ENCODE data around the gene ALAD.

ALAD gene

DNA sequence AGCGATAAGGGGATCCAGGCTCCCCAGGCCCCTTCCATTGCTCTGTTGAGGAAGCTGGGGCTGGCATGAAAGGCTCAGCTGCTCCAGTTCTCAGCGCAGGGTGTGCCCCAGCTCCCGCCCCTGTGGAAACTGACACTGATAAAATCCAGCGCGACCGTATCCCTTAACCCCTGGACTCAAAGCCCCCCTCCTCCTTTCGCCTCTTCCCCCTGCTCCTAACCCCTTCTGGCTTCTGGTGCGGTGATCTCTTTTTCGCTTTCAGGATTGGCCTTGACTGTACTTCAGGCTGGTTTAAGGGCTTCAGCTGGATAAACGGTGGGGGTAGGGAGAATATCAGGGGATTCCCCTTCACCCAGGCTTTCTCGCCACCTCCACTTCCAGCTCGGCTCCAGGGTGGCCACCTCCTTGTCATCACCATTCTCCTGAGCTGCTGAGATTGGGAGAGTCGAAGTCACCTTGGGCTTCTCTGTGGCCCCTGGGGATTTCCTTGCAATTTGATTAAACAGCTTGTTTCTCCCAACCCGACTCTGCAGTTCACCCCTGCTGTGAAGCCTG lies 50.9 kb downstream of the ALAD start:
- peaks cover 0 to 20% (median 17%) of the 10 kb centered on the region in 5 donors for H3K27me3 ChIP-seq (ENCODE audit: control insufficient read depth in 5 of 5, insufficient read depth in 4 of 5, low read length in 5 of 5)
- H3K4me1 ChIP-seq (ENCODE audit: control insufficient read depth in 5 of 5, insufficient read depth in 5 of 5, low read length in 5 of 5), result peaks cover 2 to 15% (median 10%) of the 10 kb centered on the region in 5 donors
- H3K9ac ChIP-seq (ENCODE audit: low read length in 5 of 5), result peak overlapping the region in 1 of 5 donors; percentile 30
- H3K36me3 ChIP-seq (ENCODE audit: control insufficient read depth in 5 of 5, insufficient read depth in 5 of 5, low read length in 5 of 5), result no peaks in the 10 kb centered on the region
- H3K4me3 ChIP-seq (ENCODE audit: low read depth in 1 of 5, low read length in 5 of 5), result peak overlapping the region; percentile 53 to 70 (median 59)
- no peak overlapping the region for H3K27ac ChIP-seq (ENCODE audit: low read depth, low read length)
- no peaks in the 10 kb centered on the region for H3K9me3 ChIP-seq (ENCODE audit: control insufficient read depth in 5 of 5, low read length in 5 of 5)

DNA sequence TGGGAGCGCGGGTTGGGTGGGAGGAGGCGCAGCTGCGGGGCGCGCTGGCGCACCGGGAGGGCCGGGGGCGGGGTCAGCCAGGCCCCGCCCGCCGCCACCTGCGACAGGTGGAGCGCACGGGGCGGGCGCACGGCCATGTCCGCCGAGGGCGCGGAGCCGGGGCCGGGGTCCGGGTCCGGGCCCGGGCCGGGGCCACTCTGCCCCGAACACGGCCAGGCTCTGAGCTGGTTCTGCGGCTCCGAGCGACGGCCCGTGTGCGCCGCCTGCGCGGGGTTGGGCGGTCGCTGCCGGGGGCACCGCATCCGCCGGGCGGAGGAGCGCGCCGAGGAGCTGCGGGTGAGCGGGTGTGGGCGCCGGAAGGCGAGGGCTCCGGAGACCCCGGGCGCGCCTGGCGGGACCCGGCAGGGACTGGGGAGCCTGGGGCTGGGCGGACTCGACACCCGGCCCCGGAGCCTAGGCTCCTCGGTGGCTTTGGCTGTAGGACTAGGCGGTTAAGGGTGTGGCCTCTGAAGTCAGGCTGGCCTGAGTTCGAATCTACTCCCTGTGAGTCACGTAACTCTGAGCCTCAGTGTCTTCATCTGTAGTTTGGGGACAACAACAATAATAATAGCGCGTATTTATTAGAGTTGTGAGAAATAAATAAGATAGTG lies 51.5 kb downstream of the ALAD start, which contains the start of gene BSPRY:
Gene BSPRY, plus strand, starts transcription at position 97 of the 650 bp plus-strand sequence. Its CDS starts 39 bp downstream, at position 136.
- no peak within 1 kb of the TSS for H3K27ac ChIP-seq (ENCODE audit: low read depth, low read length)
- H3K4me3 ChIP-seq (ENCODE audit: low read depth in 1 of 5, low read length in 5 of 5), result peak within 1 kb of the TSS; percentile 53 to 70 (median 59)
- peak within 1 kb of the TSS in 2 of 5 donors; percentile 20 to 30 for H3K9ac ChIP-seq (ENCODE audit: low read length in 5 of 5)
- no peaks in the 10 kb centered on the region for H3K36me3 ChIP-seq (ENCODE audit: control insufficient read depth in 5 of 5, insufficient read depth in 5 of 5, low read length in 5 of 5)
- peaks cover 0 to 20% (median 17%) of the 10 kb centered on the region in 5 donors for H3K27me3 ChIP-seq (ENCODE audit: control insufficient read depth in 5 of 5, insufficient read depth in 4 of 5, low read length in 5 of 5)
- H3K9me3 ChIP-seq (ENCODE audit: control insufficient read depth in 5 of 5, low read length in 5 of 5), result no peaks in the 10 kb centered on the region
- H3K4me1 ChIP-seq (ENCODE audit: control insufficient read depth in 5 of 5, insufficient read depth in 5 of 5, low read length in 5 of 5), result peaks cover 2 to 15% (median 10%) of the 10 kb centered on the region in 5 donors

GRCh38 chr9:113349066-113349444 lies 52.0 kb downstream of the ALAD start:
- Histone ChIP-seq H3K4me3 (ENCODE audit: low read depth in 1 of 5, low read length in 5 of 5) (peak overlapping the region in 3 of 5 donors; percentile 53 to 70 (median 64)), H3K9ac (ENCODE audit: low read length in 5 of 5) (no peak overlapping the region), H3K36me3 (ENCODE audit: control insufficient read depth in 5 of 5, insufficient read depth in 5 of 5, low read length in 5 of 5) (no peaks in the 10 kb centered on the region), H3K9me3 (ENCODE audit: control insufficient read depth in 5 of 5, low read length in 5 of 5) (no peaks in the 10 kb centered on the region), H3K27me3 (ENCODE audit: control insufficient read depth in 5 of 5, insufficient read depth in 4 of 5, low read length in 5 of 5) (peaks cover 0 to 20% (median 16%) of the 10 kb centered on the region in 5 donors), H3K27ac (ENCODE audit: low read depth, low read length) (no peak overlapping the region), H3K4me1 (ENCODE audit: control insufficient read depth in 5 of 5, insufficient read depth in 5 of 5, low read length in 5 of 5) (peaks cover 2 to 16% (median 12%) of the 10 kb centered on the region in 5 donors)

- H3K4me3 ChIP-seq (ENCODE audit: low read depth in 1 of 5, low read length in 5 of 5), result no peak overlapping the region
- no peaks in the 10 kb centered on the region for H3K36me3 ChIP-seq (ENCODE audit: control insufficient read depth in 5 of 5, insufficient read depth in 5 of 5, low read length in 5 of 5)
- no peak overlapping the region for H3K27ac ChIP-seq (ENCODE audit: low read depth, low read length)
- H3K27me3 ChIP-seq (ENCODE audit: control insufficient read depth in 5 of 5, insufficient read depth in 4 of 5, low read length in 5 of 5), result peaks cover 0 to 20% (median 16%) of the 10 kb centered on the region in 5 donors
- peaks cover 5 to 20% (median 18%) of the 10 kb centered on the region in 5 donors for H3K4me1 ChIP-seq (ENCODE audit: control insufficient read depth in 5 of 5, insufficient read depth in 5 of 5, low read length in 5 of 5)
- H3K9ac ChIP-seq (ENCODE audit: low read length in 5 of 5), result no peak overlapping the region
- H3K9me3 ChIP-seq (ENCODE audit: control insufficient read depth in 5 of 5, low read length in 5 of 5), result no peaks in the 10 kb centered on the region
Observed at GRCh38 chr9:113348437-113348836, 52.6 kb downstream of the ALAD start.

DNA sequence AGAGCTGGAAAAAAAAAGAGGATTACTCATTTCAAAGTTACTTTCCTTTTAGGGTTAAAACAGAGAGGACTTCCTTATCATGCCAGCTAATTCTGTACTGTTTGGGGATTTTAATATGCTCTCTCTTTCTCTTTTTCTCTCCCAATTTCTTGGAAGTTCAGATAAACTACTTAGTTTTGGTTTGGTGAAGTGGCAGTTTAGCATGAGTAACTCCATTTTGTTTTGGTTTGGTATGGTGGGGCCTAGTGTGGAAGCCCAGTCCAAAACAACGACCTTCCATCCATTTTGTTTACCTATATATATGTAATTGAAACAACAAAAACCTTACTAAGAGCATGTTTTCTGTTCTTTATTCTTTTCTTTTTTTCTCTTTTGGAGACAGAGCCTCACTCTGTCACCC lies 55.4 kb downstream of the ALAD start:
- H3K9ac ChIP-seq (ENCODE audit: low read length in 5 of 5), result no peak overlapping the region
- H3K4me1 ChIP-seq (ENCODE audit: control insufficient read depth in 5 of 5, insufficient read depth in 5 of 5, low read length in 5 of 5), result peaks cover 3 to 24% (median 15%) of the 10 kb centered on the region in 5 donors
- no peak overlapping the region for H3K27ac ChIP-seq (ENCODE audit: low read depth, low read length)
- peaks cover 0 to 10% (median 7%) of the 10 kb centered on the region in 5 donors for H3K27me3 ChIP-seq (ENCODE audit: control insufficient read depth in 5 of 5, insufficient read depth in 4 of 5, low read length in 5 of 5)
- no peaks in the 10 kb centered on the region for H3K9me3 ChIP-seq (ENCODE audit: control insufficient read depth in 5 of 5, low read length in 5 of 5)
- H3K4me3 ChIP-seq (ENCODE audit: low read depth in 1 of 5, low read length in 5 of 5), result no peak overlapping the region
- no peaks in the 10 kb centered on the region for H3K36me3 ChIP-seq (ENCODE audit: control insufficient read depth in 5 of 5, insufficient read depth in 5 of 5, low read length in 5 of 5)

- Histone ChIP-seq H3K36me3 (ENCODE audit: control insufficient read depth in 5 of 5, insufficient read depth in 5 of 5, low read length in 5 of 5) (no peaks in the 10 kb centered on the region), H3K27me3 (ENCODE audit: control insufficient read depth in 5 of 5, insufficient read depth in 4 of 5, low read length in 5 of 5) (peaks cover 0 to 6% (median 3%) of the 10 kb centered on the region in 5 donors), H3K9ac (ENCODE audit: low read length in 5 of 5) (no peak overlapping the region), H3K27ac (ENCODE audit: low read depth, low read length) (no peak overlapping the region), H3K4me3 (ENCODE audit: low read depth in 1 of 5, low read length in 5 of 5) (no peak overlapping the region), H3K4me1 (ENCODE audit: control insufficient read depth in 5 of 5, insufficient read depth in 5 of 5, low read length in 5 of 5) (peaks cover 3 to 23% (median 13%) of the 10 kb centered on the region in 5 donors), H3K9me3 (ENCODE audit: control insufficient read depth in 5 of 5, low read length in 5 of 5) (no peaks in the 10 kb centered on the region)
Observed at GRCh38 chr9:113345190-113345589, 55.9 kb downstream of the ALAD start.

GRCh38 chr9:113343732-113344231 lies 57.3 kb downstream of the ALAD start:
- H3K4me3 ChIP-seq (ENCODE audit: low read depth in 1 of 5, low read length in 5 of 5), result no peak overlapping the region
- H3K27me3 ChIP-seq (ENCODE audit: control insufficient read depth in 5 of 5, insufficient read depth in 4 of 5, low read length in 5 of 5), result no peaks in the 10 kb centered on the region
- no peaks in the 10 kb centered on the region for H3K9me3 ChIP-seq (ENCODE audit: control insufficient read depth in 5 of 5, low read length in 5 of 5)
- H3K4me1 ChIP-seq (ENCODE audit: control insufficient read depth in 5 of 5, insufficient read depth in 5 of 5, low read length in 5 of 5), result peaks cover 5 to 26% (median 15%) of the 10 kb centered on the region in 5 donors
- H3K9ac ChIP-seq (ENCODE audit: low read length in 5 of 5), result peak overlapping the region in 1 of 5 donors; percentile 52
- no peaks in the 10 kb centered on the region for H3K36me3 ChIP-seq (ENCODE audit: control insufficient read depth in 5 of 5, insufficient read depth in 5 of 5, low read length in 5 of 5)
- peak overlapping the region; percentile 79 for H3K27ac ChIP-seq (ENCODE audit: low read depth, low read length)

- H3K27me3 ChIP-seq (ENCODE audit: control insufficient read depth in 5 of 5, insufficient read depth in 4 of 5, low read length in 5 of 5), result no peaks in the 10 kb centered on the region
- no peak overlapping the region for H3K9ac ChIP-seq (ENCODE audit: low read length in 5 of 5)
- peaks cover 5 to 26% (median 15%) of the 10 kb centered on the region in 5 donors for H3K4me1 ChIP-seq (ENCODE audit: control insufficient read depth in 5 of 5, insufficient read depth in 5 of 5, low read length in 5 of 5)
- H3K27ac ChIP-seq (ENCODE audit: low read depth, low read length), result no peak overlapping the region
- H3K4me3 ChIP-seq (ENCODE audit: low read depth in 1 of 5, low read length in 5 of 5), result no peak overlapping the region
- H3K9me3 ChIP-seq (ENCODE audit: control insufficient read depth in 5 of 5, low read length in 5 of 5), result no peaks in the 10 kb centered on the region
- no peaks in the 10 kb centered on the region for H3K36me3 ChIP-seq (ENCODE audit: control insufficient read depth in 5 of 5, insufficient read depth in 5 of 5, low read length in 5 of 5)
Observed at GRCh38 chr9:113341712-113342410, 59.2 kb downstream of the ALAD start.

DNA sequence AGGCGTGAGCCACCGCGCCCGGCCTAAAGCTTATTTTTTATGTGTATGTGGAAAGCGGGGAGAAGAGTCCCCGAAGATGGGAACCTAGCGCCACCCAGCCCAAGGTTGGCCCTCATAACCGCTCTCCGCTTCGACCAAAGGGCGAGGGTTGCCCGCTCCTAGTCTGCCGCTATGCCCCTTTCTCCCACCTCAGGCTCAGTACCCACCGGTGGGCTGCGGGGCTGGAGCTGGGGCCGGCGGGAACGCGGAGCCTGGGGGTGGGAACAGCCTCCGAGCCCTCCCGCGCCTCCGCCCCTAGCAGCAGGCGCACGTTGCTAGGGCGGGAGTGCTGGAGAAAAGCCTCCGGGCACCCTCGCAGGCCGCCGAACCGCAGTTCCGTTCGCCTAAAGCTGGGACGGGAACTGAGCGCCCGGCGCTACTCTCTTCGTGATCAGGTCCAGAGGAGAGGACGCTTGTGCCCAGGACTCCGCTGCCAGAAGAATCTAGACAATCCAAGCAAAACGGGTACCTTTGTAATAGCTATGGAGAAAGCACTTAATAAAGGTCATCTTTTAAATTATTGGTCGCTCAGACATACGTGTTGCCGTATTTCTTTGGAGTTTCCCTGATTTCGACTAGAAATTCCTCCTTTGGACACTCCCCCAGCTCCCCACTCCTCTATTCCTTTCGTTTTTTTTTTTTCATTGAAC lies 60.9 kb downstream of the ALAD start, which contains the start of gene WDR31:
Gene WDR31, minus strand, starts transcription at position 265 of the 689 bp plus-strand sequence. CDS start 8,253 bp downstream, outside the sequence.
- H3K4me3 ChIP-seq (ENCODE audit: low read depth in 1 of 5, low read length in 5 of 5), result peak within 1 kb of the TSS; percentile 82 to 94 (median 90)
- no peaks in the 10 kb centered on the region for H3K36me3 ChIP-seq (ENCODE audit: control insufficient read depth in 5 of 5, insufficient read depth in 5 of 5, low read length in 5 of 5)
- peaks cover 5 to 26% (median 15%) of the 10 kb centered on the region in 5 donors for H3K4me1 ChIP-seq (ENCODE audit: control insufficient read depth in 5 of 5, insufficient read depth in 5 of 5, low read length in 5 of 5)
- peak within 1 kb of the TSS; percentile 52 for H3K27ac ChIP-seq (ENCODE audit: low read depth, low read length)
- no peaks in the 10 kb centered on the region for H3K9me3 ChIP-seq (ENCODE audit: control insufficient read depth in 5 of 5, low read length in 5 of 5)
- H3K9ac ChIP-seq (ENCODE audit: low read length in 5 of 5), result peak within 1 kb of the TSS; percentile 72 to 86 (median 76)
- H3K27me3 ChIP-seq (ENCODE audit: control insufficient read depth in 5 of 5, insufficient read depth in 4 of 5, low read length in 5 of 5), result no peaks in the 10 kb centered on the region

Measured in subcutaneous abdominal adipose tissue (tissue), 5 donors.